CMK (cell line): ENCODE results near the gene NUPR1.
"Not testable (repeated sequence)": the region's sequence is repeated elsewhere in the genome, so short reads cannot be mapped to it uniquely, and the experiment has no call there.

Experiments
- DNase-seq: peaks from one replicate; pipeline ENCODE4 v3.0.0-alpha.2; 2010; ENCODE audit warnings: low read depth

Gene NUPR1

DNA sequence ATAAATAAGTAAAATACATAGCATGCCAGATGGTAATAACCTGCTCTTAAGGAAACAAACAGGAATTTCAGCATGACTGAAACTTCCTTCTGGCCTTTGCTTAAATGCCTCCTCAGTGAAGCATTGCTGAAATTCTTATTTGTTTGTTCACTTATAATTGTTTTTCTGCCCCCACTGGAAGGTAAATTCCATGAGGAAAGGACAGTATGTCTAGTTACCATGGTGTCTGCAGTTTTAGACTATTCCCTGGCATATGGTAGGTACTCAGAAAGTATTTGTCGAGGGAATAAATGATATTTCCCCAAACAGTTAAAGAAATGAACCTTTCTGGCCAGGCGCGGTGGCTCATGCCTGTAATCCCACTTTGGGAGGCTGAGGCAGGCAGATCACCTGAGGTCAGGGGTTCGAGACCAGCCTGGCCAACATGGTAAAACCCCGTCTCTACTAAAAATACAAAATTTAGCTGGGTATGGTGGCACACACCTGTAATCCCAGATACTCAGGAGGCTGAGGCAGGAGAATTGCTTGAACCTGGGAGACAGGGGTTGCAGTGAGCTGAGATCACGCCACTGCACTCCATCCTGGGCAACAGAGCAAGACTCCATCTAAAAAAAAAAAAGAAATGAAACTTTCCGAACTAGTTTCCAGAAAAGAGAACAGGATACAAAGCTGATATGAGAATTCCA is 11.5 kb downstream of the NUPR1 start:
- DNase-seq: not testable (repeated sequence)

DNA sequence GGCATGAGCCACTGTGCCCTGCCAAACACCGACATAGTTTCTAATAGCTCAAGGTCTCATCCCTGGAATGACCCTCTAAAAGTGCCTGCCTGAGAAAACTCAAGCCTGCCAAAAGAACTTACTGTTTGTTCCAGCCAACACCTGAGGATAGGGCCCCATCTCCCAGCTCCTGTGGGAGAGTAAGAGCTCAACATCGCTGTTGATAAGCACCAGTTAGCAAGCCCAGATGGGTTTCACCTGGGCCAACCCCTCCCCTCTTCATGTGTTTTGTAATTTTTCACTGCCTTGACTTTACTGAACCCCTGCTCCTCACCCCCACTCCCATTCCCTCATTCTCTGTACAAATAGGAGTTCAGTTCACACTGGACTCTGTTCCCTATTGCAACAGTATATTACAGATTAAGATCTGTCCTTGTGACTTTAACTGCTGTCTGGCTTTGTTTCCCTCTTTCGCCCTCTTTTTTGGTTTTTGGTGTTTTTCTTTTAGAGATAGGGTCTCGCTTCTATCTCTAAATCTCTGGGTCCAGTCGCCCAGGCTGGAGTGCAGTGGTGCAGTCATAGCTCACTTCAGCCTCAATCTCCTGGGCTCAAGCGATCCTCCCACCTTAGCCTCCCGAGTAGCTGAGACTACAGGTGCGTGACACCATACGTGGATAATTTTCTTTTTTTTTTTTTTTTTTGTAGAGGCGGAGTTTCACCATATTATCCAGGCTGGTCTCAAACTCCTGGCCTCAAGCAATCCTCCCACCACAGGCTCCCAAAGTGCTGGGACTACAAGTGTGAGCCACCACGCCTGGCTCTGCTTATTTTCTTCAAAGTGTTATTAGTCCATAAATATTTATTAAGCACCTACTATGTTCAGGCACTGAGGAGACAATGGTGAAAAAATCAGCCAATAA is 12.3 kb downstream of the NUPR1 start:
- DNase-seq: no peak

DNA sequence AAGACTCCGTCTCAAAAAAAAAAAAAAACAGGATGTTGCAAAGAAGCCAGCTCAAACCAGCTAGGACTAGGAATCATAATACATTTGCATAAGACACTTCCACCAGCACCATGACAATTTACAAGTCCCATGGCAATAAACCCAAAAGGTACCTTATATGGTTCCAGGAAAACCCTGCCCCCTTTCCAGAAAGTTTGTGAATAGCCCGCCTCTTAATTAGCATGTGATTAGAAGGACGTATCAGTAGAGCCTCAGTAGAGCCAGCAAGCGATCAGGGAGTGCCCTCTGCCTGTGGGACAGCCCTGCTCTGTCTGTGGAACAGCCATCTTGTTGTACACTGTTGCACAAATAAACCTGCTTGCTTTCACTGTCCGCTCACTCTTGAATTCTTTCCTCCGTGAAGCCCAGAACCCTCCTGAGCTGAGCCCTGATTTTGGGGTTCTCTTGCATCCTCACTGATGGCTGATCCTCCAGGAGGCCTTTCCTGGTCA is 14.0 kb downstream of the NUPR1 start:
- no peak for DNase-seq

DNA sequence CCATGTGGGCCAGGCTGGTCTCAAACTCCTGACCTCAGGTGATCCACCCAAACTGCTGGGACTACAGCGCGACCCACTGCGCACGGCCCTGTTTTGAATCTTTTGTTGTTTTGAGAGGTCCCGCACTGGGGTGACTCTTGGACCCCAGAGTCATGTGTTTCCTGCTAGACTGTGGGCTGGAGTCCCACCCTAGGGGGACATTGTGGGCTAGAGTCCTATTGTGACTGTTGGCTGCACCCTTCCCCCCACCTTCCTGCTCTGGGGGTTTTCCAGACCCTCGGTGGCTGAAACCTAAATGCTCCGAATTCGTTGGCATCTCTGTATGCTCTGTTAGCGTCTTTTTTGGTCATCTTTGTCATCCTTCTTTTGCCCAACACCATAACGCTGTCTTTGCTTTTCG is 16.0 kb downstream of the NUPR1 start:
- DNase-seq: no peak

DNA sequence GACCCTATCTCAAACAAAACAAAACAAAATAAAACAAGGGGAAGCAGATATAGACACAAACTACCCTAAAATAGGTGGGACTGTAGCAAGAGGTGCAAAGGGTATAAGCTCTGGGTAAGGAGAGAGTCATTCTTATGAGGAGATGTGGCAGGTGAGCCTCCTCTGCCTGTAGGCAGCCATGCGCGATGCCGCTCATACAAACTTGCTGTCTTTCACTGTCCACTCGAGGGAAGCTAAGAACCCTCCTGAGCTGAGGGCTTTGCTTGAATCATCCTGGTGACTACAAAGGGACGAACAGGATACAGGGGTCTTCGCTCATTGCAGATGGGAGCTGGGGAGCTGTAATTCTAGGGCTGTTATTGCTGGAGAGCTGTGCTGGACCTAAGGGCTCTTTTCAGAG is 17.3 kb downstream of the NUPR1 start:
- DNase-seq: no peak

DNA sequence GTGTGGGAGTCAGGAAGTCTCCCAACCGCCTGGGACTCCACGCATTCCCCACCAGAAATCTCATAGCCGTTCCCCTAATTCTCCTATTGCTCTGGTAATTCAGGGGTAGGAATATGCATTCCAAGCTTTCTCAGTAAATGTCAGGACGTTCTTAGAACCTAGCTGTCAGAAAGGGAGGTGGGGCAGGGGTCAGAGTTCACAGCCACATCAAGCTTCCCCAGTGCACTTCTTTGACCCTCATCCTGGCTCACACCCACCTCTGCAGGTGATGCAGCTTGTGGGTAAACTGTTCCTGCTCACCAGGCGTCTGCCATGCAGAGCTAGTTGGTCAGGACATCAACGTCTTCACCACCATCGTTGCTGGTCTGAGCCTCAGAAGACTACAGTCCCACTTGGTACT is 18.1 kb downstream of the NUPR1 start:
- DNase-seq: no peak

DNA sequence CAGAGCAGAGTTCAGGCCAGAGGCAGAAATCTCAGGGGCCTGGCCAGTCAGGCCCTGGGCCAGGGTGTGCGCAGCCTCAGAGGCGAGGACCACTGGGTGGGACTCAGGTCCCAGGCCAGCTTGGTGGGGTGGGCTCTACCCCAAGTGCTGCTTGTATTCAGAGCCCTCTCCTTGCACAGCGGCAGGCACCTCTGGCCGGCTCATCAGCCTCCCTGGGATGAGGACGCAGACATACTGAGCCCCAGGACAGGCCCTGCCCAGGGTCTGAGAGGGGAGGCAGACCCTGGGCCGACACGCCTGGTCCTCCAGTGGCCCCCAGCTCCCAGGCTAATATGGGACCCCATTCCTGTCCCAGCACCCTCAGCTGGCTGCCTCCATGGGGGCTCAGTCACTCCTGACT is 24.5 kb downstream of the NUPR1 start:
- DNase-seq: no peak

DNA sequence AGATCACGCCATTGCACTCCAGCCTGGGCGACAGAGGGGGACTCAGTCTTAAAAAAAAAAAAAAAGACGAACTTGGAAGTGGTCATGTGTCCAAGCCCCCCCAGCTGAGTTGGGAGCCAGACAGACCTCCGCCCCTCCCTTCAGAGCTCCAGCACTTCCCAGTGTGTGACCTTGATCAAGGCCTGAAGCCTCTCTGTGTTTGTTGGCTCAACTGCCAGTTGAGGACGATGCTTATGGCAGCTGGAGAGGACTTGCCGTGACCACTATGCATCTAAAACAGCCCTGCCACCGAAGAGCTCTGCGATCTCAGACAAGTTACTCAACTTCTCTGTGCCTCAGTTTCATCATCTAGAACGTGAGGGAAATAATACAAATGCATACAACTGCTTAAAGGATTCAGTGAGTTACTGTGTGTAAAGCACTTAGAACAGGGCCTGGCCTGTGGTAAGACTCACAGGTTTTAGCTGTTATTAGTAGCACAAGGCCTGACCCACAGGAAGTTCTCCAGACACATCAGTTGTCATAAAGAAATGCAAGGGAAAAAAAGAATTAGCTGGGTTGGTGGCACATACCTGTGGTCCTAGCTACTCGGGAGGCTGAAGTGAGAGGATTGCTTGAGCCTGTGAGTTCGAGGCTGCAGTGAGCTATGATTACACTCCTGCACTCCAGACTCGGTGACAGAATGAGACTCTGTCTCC is 25.1 kb downstream of the NUPR1 start:
- DNase-seq: no peak

DNA sequence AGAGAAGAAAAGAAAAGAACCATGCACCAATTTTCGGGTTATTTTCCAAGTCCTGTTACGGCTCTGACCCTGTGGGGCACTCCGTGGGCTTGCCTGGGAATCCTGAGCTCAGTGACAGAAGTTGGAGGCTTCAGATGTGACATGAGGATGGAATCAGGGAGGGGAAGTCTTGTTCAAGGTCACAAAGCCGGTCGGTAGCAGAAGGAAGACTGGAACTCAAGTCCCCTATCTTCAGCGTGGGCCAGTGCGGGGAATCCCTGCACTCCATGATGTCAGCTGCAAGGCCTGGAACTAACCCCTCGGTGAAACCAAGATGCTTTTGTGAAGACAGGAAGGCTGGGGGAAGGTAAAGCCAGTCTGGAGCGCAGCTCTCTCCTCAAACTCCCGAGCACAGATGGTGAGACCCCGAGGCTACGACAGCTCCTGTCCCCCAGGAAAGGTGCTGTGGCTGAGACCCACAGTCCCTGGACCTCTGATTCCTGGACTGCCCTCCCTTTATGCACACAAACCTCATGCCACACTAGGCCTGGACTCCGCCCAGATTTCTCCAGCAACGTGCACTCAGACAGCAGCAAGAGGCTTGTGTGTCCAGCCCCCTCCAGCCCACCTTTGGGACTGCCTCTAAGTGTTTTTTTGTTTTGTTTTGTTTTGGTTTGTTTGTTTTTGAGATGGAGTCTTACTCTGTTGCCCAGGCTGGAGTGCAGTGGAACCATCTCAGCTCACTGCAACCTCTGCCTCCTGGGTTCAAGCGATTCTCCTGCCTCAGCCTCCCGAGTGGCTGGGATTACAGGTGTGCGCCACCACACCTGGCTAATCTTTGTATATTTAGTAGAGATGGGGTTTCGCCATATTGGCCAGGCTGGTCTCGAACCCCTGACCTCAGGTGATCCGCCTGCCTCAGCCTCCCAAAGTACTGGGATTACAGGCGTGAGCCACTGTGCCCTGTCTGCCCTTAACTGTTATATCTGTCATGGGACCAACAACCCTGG is 26.7 kb downstream of the NUPR1 start:
- DNase-seq: no peak

DNA sequence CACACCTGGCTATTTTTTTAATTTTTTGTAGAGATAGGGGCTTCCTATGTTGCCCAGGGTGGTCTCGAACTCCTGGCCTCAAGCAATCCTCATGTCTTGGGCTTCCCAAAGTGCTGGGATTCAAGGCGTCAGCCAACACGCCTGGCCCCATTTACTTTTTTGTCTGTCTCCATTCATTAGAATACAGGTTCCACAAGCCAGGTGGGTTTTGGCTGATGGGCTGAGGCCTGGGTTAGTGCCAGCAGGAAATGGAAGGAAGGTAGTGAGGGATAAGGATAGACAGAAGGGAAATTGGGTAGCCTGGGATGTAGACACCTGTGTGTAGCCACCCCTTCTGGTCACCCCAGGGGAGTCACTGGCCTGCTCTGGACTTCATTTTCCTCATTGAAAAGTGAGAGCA is 27.7 kb downstream of the NUPR1 start:
- no peak for DNase-seq

DNA sequence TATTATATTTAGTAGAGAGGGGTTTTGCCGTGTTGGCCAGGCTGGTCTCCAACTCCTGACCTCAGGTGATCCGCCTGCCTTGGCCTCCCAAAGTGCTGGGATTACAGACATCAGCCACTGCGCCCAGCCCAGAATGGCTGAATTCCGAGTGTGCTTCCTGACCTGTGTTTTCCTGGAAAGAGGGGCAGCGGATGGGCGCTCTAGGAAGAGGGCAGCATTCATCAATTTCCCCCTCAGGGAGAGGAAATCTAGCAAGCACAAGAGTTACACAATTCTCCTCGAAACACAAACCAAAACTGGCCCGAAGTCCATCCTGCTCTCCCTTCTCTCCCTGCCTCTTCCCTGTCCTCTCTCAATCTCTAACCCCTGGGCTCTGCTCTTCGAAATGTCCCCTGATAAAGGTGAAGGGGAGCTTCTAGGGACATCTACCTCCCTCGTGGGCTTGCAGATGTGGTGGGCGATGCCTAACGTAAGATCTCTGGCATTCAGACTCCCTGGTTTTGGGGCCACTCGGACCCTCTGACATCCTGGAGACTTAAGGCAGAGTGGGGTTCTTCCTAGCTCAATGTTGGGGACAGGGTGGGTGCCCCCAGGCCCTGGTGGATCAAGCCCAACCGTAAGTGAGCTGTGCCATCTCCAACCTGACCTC is 33.2 kb downstream of the NUPR1 start:
- no peak for DNase-seq

DNA sequence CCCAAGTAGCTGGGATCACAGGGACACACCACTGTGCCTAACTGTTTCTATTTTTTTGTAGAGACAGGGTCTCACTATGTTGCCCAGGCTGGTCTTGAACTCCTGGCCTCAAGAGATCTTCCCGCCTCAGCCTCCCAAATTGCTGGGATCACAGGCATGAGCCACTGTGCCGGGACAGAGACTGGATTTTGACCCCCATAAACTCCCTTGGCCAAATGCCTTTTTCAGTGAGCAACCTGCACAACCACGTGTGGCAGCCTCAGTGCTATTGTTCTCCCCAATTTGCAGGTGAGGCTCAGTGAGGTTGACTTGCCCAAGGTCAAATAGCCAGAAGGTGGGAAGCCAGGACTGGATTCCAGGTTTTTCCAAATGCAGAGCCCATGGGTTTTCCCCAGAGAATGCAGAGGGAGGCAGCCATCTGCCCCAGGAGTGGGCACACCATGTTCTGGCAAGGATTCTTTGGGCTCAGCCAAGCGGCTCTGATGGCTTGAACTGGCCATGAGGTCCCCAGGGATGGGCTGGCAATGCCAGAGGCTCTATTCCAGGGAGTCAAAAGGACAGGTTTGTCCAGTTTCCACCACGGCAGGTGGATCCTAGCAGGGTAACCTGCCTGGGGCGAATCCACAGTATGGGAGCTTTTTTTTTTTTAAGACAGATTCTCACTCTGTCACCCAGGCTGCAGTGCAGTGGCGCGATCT is 33.9 kb downstream of the NUPR1 start:
- DNase-seq: no peak

DNA sequence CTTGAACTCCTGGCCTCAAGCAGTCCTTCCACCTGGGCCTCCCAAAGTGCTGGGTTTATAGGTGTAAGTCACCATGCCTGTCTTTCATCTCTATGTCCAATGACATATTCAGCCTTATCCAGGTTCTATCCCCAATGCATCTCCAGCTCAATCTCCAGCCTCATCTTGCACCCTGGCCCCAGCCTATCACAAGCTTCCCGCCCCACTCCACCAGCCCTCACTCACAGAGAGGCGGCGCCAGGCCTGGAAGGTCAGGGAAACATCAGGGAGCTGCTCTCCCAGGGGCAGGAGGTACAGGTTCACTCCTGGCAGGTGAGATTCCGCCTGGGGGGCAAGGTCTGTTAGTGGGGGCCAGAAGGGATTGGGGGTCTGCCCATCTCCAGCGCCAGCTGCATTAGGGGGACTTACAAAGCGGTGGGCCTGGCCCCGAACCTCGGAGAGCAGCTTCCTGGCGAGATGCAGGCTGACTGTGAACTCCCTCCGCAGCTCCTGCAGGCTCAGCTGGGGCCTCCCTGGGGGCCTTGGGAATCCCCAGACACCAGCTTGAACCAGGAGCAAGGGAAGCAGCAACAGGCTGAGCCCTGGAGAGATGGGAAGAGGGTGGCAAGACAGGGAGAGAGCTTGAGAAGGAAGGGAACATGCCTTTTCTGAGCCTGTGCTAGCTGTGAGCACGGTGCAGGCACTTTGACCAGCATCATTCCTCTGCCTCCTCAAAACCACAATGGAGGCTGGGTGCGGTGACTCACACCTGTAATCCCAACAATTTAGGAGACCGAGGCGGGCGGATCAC is 35.1 kb downstream of the NUPR1 start:
- DNase-seq: no peak

DNA sequence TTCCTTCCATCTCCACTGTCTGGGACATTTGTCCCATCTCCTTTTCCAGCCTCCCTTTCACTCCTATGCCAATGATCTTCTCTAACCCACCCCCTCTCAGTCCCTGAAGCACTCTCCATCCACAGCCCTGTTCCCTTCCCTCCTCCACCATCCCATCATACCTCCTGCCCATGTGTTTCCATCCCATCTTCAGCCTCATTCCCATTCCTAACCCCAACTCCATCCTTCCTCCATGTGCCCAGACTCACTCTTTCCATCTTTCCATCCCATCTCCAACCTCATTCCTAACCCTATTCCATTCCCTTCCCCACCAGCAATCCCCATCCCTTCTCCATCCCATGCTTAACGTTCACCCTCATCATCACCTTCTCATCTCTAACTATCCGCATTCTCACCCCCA is 36.5 kb downstream of the NUPR1 start:
- no peak for DNase-seq

DNA sequence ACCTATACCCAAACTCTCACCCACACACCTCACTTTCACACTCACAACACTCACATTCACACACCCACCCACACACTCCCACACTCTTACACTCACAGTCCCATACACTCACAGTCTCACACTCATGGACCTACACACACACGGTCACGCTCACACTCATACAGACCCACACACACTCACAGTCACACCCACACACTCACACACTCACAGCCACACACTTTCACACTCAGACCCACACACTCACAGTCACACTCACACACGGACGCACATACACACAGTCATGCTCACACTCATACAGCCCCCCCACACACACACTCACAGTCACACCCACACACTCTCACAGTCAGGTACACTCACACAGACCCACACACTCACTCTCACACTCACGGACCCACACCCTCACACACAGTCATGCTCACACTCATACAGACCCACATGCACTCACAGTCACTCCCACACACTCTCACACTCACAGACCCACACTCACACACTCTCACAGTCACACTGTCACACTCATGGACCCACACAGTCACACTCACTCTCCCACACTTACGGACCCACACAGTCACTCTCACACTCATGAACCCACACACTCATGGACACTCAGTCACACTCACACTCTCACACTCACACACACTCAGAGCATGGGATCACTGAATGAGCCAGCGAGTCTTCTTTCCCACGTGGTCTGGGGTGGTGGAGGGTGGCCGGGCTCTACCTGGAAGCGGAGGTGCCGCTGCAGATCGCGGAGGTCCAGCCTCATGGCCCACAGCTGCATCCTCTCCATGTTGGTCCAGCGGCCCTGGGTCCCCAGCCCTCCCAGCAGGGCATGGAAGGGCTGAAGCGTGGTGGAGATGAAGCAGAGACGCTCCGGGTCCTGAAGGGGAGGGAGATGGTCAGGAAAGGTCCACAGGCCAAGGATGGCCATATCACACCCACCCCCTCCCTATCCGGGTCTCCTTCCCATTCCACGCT is 37.2 kb downstream of the NUPR1 start:
- no peak for DNase-seq

DNA sequence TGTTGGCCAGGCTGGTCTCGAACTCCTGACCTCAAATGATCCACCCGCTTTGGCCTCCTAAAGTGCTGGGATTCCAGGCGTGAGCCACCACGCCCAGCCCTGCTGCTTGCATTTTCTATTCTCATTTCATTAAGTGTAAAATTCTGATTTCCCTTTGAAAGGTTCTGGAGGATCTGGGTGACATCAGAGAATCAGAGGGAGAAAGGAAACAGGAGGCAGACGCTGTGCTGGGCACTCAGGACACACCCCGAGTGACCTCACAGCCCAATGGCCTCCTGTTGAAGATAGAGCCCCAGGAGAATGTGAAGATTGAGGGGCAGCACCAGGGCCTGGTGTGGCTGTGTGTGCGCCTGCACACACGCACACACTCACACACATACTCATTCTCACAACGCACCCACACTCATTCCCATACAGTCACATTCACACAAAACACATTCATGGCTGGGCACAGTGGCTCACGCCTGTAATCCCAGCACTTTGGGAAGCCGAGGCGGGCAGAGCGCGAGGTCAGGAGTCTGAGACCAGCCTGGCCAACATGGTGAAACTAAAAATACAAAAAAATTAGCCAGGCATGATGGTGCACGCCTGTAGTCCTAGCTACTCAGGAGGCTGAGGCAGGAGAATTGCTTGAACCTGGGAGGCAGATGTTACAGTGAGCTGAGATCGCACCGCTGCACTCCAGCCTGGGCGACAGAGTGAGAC is 38.1 kb downstream of the NUPR1 start:
- not testable (repeated sequence) for DNase-seq

DNA sequence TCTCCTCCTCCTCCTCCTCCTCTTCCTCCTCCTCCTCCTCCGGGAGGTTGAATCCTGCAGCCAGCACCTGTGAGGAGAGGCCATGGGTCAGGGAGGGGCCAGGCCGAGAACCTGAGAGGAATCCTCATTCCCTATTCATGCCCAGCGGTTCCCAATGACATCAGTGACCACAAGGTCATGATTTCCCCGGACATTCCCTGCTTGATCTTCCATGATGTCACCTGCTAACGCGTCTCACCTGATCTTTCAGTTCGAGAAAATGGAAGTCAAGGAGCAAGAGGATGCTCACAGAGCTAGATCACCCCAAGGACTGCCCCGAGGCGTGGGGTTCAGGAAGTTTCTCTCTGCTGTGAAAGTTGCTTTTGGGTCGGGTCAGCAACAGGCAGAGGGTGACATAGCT is 38.9 kb downstream of the NUPR1 start:
- DNase-seq: no peak
